ENCODE data around the gene DSE.

DNA sequence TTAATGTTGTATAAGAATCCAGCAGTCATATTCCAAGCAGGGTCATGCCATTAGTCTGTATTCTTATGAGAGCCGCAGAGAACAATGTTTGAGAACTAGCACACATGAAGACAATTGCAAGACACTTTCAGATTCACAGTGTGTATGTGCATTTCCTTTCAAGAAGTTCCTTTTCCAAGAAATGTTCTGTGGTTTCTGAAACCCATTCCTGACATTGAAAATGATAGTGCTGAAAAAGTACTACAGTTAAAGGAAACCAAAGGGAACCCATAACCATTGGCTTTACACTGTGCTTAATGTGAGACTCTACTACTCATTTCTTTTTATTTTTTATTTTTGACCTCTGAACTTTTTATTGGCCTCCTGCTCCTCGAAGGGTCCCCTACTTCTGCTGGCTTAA, 86.2 kb downstream of the DSE start:
- TF ChIP-seq CTCF (IDR thresholded peaks at IDR 0.05) (no peak), POLR2A (IDR thresholded peaks at IDR 0.05) (no peak)
